Measurements from ENCODE around the gene SPATA2. TPM values are rescaled to one million over a fixed set of nuclear protein-coding genes. Genes with fewer than 3 reads are reported as not detected.
A peak's percentile ranks its signal among the peaks of the same experiment; 100 is the strongest.

Gene SPATA2
- total and polyA plus RNA-seq, 4 donors = 4.2 to 8.0 (median 4.9) TPM

DNA sequence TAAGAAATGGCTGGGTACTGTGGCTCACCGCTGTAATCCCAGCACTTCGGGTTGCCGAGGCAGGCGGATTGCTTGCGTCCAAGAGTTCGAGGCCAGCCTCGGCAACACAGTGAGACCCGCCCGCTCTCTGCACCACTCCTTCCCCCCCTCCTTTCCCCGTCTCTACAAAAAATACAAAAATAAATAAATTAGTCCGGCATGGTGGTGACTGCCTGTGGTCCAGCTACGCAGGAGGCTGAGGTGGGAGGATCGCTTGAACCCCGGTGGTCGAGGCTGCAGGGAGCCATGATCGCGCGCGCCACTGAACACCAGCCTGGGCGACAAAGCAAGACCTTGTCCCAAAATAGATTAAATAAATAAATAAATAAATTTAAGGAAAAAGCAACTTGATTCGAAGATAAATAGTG, 20.4 kb upstream of the SPATA2 start:
- peak overlapping the region in 1 of 2 donors; percentile 23 for H3K27ac ChIP-seq (ENCODE audit: low read depth in 1 of 2, low read length in 1 of 2)
- WGBS, 2 donors = 43 to 48% methylated on average over 21 of the region's 21 CpGs
- no peak for ATAC-seq (ENCODE audit: insufficient read depth, low FRiP score)

DNA sequence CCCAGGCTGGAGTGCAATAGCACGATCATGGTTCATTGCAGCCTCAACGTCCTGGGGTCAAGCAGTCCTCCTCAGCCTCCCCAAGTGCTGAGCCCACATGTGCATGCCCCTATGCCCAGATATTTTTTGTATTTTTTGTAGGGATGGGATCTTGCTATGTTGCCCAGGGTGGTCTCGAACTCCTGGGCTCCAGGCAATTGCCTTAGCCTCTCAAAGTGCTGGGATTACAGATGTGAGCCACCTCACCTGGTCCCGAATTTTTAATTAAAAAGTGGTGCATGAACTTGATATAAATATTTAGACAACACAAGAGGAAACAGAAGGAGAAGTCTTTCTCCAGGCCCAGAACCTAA, 13.8 kb upstream of the SPATA2 start:
- Histone ChIP-seq H3K9me3 (ENCODE audit: control insufficient read depth in 4 of 4, insufficient read depth in 3 of 4, low read length in 3 of 4) (no peaks in the 10 kb centered on the region), H3K27me3 (ENCODE audit: control insufficient read depth in 3 of 3, insufficient read depth in 3 of 3, low read length in 2 of 3) (no peaks in the 10 kb centered on the region), H3K4me3 (no peak overlapping the region), H3K36me3 (ENCODE audit: control insufficient read depth in 4 of 4, insufficient read depth in 4 of 4, low read length in 4 of 4) (no peaks in the 10 kb centered on the region), H3K4me1 (ENCODE audit: control insufficient read depth in 5 of 5, insufficient read depth in 5 of 5, low read length in 5 of 5) (no peaks in the 10 kb centered on the region), H3K27ac (ENCODE audit: low read depth in 1 of 2, low read length in 1 of 2) (no peak overlapping the region), H3K9ac (ENCODE audit: insufficient read depth in 1 of 2, low read length in 2 of 2) (no peak overlapping the region)
- WGBS, 2 donors = 38 to 40% methylated on average over 4 of the region's 4 CpGs
- ATAC-seq (ENCODE audit: insufficient read depth, low FRiP score) = no peak
- TF ChIP-seq CTCF (IDR thresholded peaks at IDR 0.05; ENCODE audit: control extremely low read depth, extremely low read depth) = no peak
- DNase-seq = no peak

More for the DNA sequence above, 20.4 kb upstream of the SPATA2 start:
- Histone ChIP-seq H3K9me3 (ENCODE audit: control insufficient read depth in 4 of 4, insufficient read depth in 3 of 4, low read length in 3 of 4) (no peaks in the 10 kb centered on the region), H3K4me1 (ENCODE audit: control insufficient read depth in 5 of 5, insufficient read depth in 5 of 5, low read length in 5 of 5) (peaks cover 10 to 19% (median 13%) of the 10 kb centered on the region in 5 donors), H3K27me3 (ENCODE audit: control insufficient read depth in 3 of 3, insufficient read depth in 3 of 3, low read length in 2 of 3) (no peaks in the 10 kb centered on the region), H3K4me3 (no peak overlapping the region), H3K9ac (ENCODE audit: insufficient read depth in 1 of 2, low read length in 2 of 2) (peak overlapping the region in 1 of 2 donors; percentile 42), H3K36me3 (ENCODE audit: control insufficient read depth in 4 of 4, insufficient read depth in 4 of 4, low read length in 4 of 4) (peaks cover 0 to 6% (median 2%) of the 10 kb centered on the region in 4 donors)
- DNase-seq = peak in 1 of 3 donors; percentile 7
- TF ChIP-seq CTCF (IDR thresholded peaks at IDR 0.05; ENCODE audit: control extremely low read depth, extremely low read depth) = no peak

GRCh38 chr20:49928411-49929141, 13.2 kb upstream of the SPATA2 start:
- Histone ChIP-seq H3K27ac (ENCODE audit: low read depth in 1 of 2, low read length in 1 of 2) (no peak overlapping the region), H3K9me3 (ENCODE audit: control insufficient read depth in 4 of 4, insufficient read depth in 3 of 4, low read length in 3 of 4) (no peaks in the 10 kb centered on the region), H3K4me1 (ENCODE audit: control insufficient read depth in 5 of 5, insufficient read depth in 5 of 5, low read length in 5 of 5) (no peaks in the 10 kb centered on the region), H3K4me3 (no peak overlapping the region), H3K27me3 (ENCODE audit: control insufficient read depth in 3 of 3, insufficient read depth in 3 of 3, low read length in 2 of 3) (no peaks in the 10 kb centered on the region), H3K36me3 (ENCODE audit: control insufficient read depth in 4 of 4, insufficient read depth in 4 of 4, low read length in 4 of 4) (no peaks in the 10 kb centered on the region), H3K9ac (ENCODE audit: insufficient read depth in 1 of 2, low read length in 2 of 2) (no peak overlapping the region)
- 11 to 13% methylated on average over 15 of the region's 15 CpGs for WGBS, 2 donors
- peak; percentile 83 for TF ChIP-seq CTCF (IDR thresholded peaks at IDR 0.05; ENCODE audit: control extremely low read depth, extremely low read depth)
- DNase-seq (peak; percentile 86 to 91 (median 89)), ATAC-seq (ENCODE audit: insufficient read depth, low FRiP score) (peak; percentile 83)

Measured in lung (tissue), 12 donors.